Fibroblast of mammary gland (primary cell): ENCODE data around the gene PCSK5.

Experiments used
- DNase-seq: peaks from one replicate; pipeline ENCODE4 v3.0.0-alpha.2; 2010; ENCODE audit warnings: low read depth
- H3K4me3 ChIP-seq: 2 replicates; pipeline ENCODE4 v1.5.1; 2011; ENCODE audit warnings: low read depth, mild to moderate bottlenecking, low read length, moderate library complexity; ENCODE audit not compliant: control insufficient read depth
- CTCF ChIP-seq: conservative IDR thresholded peaks from 2 replicates; pipeline ENCODE4 v1.5.1; 2011; ENCODE audit warnings: low read depth, low read length, inconsistent platforms; ENCODE audit not compliant: control insufficient read depth, insufficient read depth

The PCSK5 gene

GRCh38 chr9:75939536-75940111 lies 49.2 kb downstream of the PCSK5 start:
- no peak overlapping the region for H3K4me3 ChIP-seq
- no peak for TF ChIP-seq CTCF
- no peak for DNase-seq

GRCh38 chr9:75941066-75941465 lies 50.6 kb downstream of the PCSK5 start:
- H3K4me3 ChIP-seq: no peak overlapping the region
- DNase-seq: no peak
- TF ChIP-seq CTCF: no peak

- no peak overlapping the region for H3K4me3 ChIP-seq
- no peak for DNase-seq
- TF ChIP-seq CTCF: no peak
Measured at GRCh38 chr9:75941577-75942311, 51.3 kb downstream of the PCSK5 start.

- H3K4me3 ChIP-seq: no peak overlapping the region
- DNase-seq: no peak
- TF ChIP-seq CTCF: no peak
Measured at GRCh38 chr9:75946766-75947165, 56.3 kb downstream of the PCSK5 start.

GRCh38 chr9:75947233-75947632 lies 56.8 kb downstream of the PCSK5 start:
- no peak for DNase-seq
- TF ChIP-seq CTCF: no peak
- H3K4me3 ChIP-seq: no peak overlapping the region

- no peak for DNase-seq
- no peak for TF ChIP-seq CTCF
- H3K4me3 ChIP-seq: no peak overlapping the region
Measured at GRCh38 chr9:75950998-75951397, 60.5 kb downstream of the PCSK5 start.
